IPS-18c (cell line): ENCODE data around the gene FAM53A.
"Not testable (repeated sequence)": the region's sequence is repeated elsewhere in the genome, so short reads cannot be mapped to it uniquely, and the experiment has no call there.

Experiments
- H3K4me3 ChIP-seq: 2 replicates; pipeline ENCODE4 v1.7.0; 2013; ENCODE audit warnings: low read depth, mild to moderate bottlenecking, low read length, moderate library complexity; ENCODE audit not compliant: insufficient read depth
- H3K9me3 ChIP-seq: one replicate; pipeline ENCODE4 v1.6.1; 2013; ENCODE audit warnings: mild to moderate bottlenecking, low read length, moderate library complexity; ENCODE audit not compliant: control insufficient read depth, insufficient read depth

The FAM53A gene

DNA sequence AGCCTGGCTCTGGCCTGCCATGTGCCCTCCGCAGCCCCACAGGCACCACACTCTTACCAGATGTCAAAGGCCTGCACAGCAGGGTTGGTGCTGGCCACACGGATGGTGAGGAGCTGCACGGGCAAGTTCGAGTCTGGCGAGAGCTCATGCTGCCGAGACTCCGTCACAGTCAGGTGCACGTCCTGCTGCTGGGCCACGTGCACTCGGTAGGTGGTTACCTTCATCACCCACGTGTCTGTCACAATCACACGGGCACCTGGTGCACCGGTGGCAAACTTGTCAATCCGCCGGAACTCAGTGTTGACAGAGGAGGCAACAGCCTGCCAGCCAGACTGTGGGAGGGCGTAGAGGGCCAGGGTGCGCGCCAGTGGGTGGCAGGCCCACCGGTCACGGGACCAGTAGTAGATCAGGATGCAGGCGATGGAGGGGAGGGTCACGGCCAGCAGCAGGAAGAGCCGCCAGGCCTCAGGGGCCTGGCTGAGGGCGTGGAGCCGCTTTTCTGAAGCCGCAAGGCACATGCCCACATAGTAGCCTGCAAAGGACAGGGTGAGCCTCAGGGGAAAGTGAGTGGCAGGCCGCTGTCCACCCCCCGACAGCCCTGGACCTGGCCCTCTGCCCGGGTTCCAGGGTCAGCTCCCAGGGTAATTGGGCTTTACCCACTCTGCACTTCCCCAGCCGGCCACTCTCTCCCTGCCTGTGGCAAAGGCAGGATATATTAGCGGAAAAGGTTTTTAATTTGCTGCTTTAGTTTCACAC is 34.2 kb upstream of the FAM53A start:
- Histone ChIP-seq H3K9me3 (no peaks in the 10 kb centered on the region), H3K4me3 (no peak overlapping the region)

- no peak overlapping the region for H3K4me3 ChIP-seq
- H3K9me3 ChIP-seq, result no peaks in the 10 kb centered on the region
Observed at GRCh38 chr4:1717129-1718094, 33.3 kb upstream of the FAM53A start.

DNA sequence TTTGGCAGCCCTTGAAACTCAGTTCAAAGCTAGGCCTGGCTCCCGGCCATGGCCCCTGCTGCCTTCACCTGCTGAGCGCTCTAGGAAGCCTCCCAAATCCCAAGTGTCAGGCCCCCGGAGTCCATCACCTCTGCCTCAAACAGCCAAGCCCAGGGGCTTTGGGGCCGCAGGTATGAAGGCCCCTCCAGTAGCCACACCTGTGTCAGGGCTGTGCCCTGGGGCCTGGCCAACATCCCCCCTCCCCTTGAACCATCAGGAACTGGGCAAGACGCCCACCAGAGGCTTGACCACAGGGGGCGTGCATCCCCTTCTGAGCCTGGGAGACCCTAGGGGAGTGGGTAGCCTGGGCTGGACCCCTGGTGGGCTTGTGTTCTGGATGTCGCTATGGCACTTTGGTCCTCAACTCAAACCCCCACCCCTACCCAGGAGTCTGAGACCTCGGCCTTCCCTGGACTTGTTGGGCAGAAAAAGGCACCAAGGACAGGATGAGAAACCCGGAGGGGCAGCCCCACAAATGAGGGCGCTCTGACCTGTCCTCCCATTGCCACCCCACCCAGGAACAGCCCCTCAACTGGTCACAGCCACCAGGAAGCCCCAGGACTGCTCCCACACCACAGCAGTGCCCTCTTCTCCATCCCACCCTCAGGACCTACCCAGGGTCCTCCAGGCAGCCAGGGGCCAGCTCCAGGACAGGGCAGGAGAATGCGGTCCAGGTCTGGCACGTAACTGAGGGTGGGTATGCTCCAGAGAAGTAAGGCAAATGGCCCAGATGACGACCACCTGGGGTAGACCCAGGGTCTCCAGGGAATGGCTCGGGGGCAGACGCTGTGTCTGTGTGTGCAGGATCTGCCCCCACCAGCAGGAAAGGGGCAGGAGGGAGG is 32.2 kb upstream of the FAM53A start:
- H3K9me3 ChIP-seq, result no peaks in the 10 kb centered on the region

GRCh38 chr4:1715002-1715758 is 31.1 kb upstream of the FAM53A start:
- H3K9me3 ChIP-seq, result no peaks in the 10 kb centered on the region
- no peak overlapping the region for H3K4me3 ChIP-seq

More for the DNA sequence above, 32.2 kb upstream of the FAM53A start:
- H3K4me3 ChIP-seq, result no peak overlapping the region

GRCh38 chr4:1714303-1715001 is 30.3 kb upstream of the FAM53A start:
- no peak overlapping the region for H3K4me3 ChIP-seq
- H3K9me3 ChIP-seq, result no peaks in the 10 kb centered on the region

DNA sequence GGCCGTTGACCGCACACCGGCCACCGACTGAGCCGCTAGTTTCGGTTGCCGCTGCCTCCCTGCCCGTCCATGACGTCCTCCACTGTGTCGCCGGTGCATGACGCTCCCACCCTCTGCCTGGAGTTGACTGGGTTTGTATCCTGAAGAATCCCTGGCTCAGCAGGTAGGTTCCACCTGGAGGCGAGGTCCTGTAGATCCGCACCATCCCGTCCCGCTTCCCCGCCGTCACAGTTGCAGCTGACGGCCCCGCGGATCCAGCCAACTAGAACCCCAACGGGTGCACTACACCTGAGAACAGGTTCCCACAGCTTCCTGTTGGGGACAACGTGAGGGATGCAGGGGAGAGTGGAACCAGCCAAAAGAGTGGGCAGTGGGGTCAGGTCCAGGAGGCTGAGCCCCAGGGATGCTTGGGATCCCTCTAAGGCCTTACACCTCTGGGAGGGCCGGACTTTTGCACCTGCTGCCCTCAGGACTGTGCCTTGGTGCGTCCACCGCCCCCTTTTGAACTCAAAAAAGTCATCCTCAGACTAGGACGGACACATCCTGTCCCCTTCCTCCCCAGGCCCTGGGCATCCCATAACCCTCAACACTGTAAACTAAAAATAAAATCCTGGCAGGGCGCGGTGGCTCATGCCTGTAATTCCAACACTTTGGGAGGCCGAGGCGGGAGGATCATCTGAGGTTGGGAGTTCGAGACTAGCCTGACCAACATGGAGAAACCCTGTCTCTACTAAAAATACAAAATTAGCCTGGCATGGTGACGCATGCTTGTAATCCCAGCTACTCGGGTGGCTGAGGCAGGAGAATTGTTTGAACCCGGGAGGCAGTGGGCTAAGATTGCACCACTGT is 29.1 kb upstream of the FAM53A start:
- Histone ChIP-seq H3K9me3 (no peaks in the 10 kb centered on the region), H3K4me3 (peak overlapping the region; percentile 91)

DNA sequence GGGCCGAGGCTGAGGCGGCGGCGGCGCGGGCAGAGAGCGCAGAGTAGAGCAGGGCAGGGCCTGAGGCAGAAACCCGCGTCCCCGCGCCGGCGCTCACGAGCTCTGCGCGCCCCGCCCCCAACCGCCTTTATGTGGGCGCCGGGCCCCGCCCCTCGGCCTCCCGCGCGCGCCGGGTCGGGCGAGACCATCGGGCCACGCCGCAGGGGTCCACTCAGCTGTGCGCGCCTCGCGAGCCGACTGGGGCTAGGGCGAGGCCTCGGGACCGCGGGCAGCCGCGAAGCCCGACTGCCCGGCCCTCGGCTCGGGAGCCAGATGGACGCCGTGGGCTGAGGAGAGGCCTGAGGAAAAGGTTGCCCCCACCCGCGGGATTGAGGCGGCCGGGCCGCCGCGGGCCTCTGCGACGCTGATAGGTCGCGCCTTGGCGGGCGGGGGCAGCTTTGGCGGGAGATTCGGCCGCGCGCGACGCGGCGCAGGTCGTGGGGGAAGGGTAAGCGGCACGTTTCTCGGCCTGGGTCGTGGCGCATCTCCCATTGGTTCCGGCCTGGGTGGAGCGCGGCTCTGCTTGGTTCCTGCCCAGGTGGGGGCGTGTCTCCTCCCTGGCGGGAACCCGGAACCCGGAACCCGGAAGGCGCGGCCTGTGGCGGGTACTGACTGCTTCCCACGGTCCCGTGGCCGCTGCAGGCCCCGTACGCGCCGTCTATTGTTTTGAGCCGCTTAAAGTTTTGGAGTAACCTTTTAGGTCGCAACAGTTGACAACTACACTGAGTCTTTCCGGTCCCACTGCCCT is 28.3 kb upstream of the FAM53A start, which contains the start of gene SLBP:
SLBP (minus strand) TSS at position 104 of the 787 bp plus-strand sequence. CDS start 131 bp downstream, outside the sequence.
- no peaks in the 10 kb centered on the region for H3K9me3 ChIP-seq
- H3K4me3 ChIP-seq, result peak within 1 kb of the TSS; percentile 91

GRCh38 chr4:1711571-1712215 is 27.6 kb upstream of the FAM53A start:
- H3K9me3 ChIP-seq, result no peaks in the 10 kb centered on the region
- peak overlapping the region; percentile 91 for H3K4me3 ChIP-seq

DNA sequence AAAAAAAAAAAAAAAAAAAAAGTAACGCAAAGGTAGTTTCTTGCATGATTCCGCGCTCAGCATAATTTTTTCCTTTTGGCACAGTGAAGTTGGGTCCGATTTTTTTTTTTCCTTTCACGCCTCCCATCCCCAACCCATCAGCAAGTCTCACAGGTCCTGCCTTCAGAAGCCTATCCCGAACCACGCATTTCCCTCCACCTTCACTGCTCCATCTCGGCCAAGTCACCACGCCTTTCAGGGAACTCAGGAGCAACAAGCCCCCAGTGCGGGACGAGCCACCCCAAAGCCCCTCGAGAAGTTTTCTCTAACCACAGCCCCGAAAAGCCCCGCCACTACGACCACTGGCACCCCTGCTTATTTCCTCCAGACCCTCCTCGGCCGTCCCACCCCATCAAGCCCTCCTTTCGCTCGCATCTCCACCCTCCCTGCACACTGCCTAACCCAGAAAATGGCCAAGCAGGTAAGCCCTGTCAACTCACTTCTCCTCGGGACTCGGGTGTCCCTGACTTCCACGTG is 27.0 kb upstream of the FAM53A start:
- H3K4me3 ChIP-seq, result peak overlapping the region; percentile 91
- H3K9me3 ChIP-seq, result no peaks in the 10 kb centered on the region

GRCh38 chr4:1708581-1708980 is 24.5 kb upstream of the FAM53A start:
- Histone ChIP-seq H3K4me3 (no peak overlapping the region), H3K9me3 (no peaks in the 10 kb centered on the region)

DNA sequence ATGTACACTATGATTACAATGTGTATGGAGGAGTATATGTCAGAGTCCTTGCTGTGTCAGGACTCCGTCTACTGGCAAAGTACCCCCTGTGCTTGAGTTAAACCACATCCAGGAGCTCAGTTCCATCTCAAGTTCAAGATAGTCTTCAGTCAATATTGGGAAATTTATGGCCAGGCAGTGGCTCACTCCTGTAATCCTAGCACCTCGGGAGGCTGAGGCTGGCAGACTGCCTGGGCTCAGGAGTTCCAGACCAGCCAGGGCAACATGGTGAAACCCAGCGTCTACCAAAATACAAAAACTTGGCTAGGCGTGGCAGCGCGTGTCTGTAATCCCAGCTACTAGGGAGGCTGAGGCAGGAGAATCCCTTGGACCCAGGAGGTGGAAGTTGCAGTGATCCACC is 22.2 kb upstream of the FAM53A start:
- Histone ChIP-seq H3K9me3 (no peaks in the 10 kb centered on the region), H3K4me3 (no peak overlapping the region)

DNA sequence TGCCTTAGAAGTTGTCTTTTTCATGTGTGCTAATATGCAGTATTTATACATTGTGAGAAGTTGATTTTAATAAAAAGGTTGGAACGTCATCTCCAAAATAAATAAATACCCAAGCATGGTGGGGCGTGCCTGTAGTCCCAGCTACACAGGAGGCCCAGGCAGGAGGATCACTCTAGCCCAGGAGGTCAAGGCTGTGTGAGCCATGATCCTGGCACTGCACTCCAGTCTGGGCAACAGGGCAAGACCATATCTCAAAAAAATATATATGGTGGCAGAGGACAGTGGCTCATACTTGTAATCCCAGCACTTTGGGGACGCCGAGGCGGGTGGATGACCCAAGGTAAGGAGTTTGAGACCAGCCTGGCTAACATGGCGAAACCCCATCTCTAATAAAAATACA is 21.6 kb upstream of the FAM53A start:
- no peaks in the 10 kb centered on the region for H3K9me3 ChIP-seq
- H3K4me3 ChIP-seq, result no peak overlapping the region

- H3K9me3 ChIP-seq, result no peaks in the 10 kb centered on the region
- no peak overlapping the region for H3K4me3 ChIP-seq
Observed at GRCh38 chr4:1703867-1704266, 19.8 kb upstream of the FAM53A start.

- not testable (repeated sequence) for H3K4me3 ChIP-seq, H3K9me3 ChIP-seq
Observed at GRCh38 chr4:1701671-1702070, 17.6 kb upstream of the FAM53A start.
